PFSK-1 (cell line): ENCODE data around the gene RGS6.

Experiments
- FOXP2 ChIP-seq: optimal IDR thresholded peaks from 2 replicates; pipeline ENCODE3; 2011; ENCODE audit warnings: borderline replicate concordance, control low read depth, inconsistent platforms; ENCODE audit not compliant: insufficient read depth; ENCODE audit errors: extremely low read length, extremely low read depth
- POLR2AphosphoS5 ChIP-seq: IDR thresholded peaks from 2 replicates; pipeline ENCODE4 v1.6.1; 2012; ENCODE audit warnings: low read depth, mild to moderate bottlenecking, control low read depth, low read length, moderate library complexity
- REST ChIP-seq, 2 experiments: IDR thresholded peaks; 2 replicates each; pipeline versions ENCODE4 v1.6.1 to v1.8.0; 2011 to 2012; ENCODE audit warnings: low read depth in 2 of 2, low read length in 2 of 2, control low read depth in 1 of 2, inconsistent platforms in 1 of 2, mild to moderate bottlenecking in 1 of 2, moderate library complexity in 1 of 2; ENCODE audit not compliant: insufficient read depth in 1 of 2
- SIN3A ChIP-seq: IDR thresholded peaks from 2 replicates; pipeline ENCODE4 v1.6.1; 2012; ENCODE audit warnings: mild to moderate bottlenecking, low read length, moderate library complexity, borderline replicate concordance; ENCODE audit not compliant: insufficient read depth
- TAF1 ChIP-seq: IDR thresholded peaks from 2 replicates; pipeline ENCODE4 v1.6.1; 2012; ENCODE audit warnings: low read length, control low read depth, borderline replicate concordance; ENCODE audit not compliant: insufficient read depth

The RGS6 gene

GRCh38 chr14:72512281-72512680 lies 580.1 kb downstream of the RGS6 start:
- TF ChIP-seq POLR2AphosphoS5 (no peak), FOXP2 (no peak), SIN3A (no peak), TAF1 (no peak), REST (IDR thresholded peaks at IDR 0.05; ENCODE audit: insufficient read depth in 1 of 2, low read depth in 2 of 2, low read length in 2 of 2) (no peak)

- TF ChIP-seq FOXP2 (no peak), REST (IDR thresholded peaks at IDR 0.05; ENCODE audit: insufficient read depth in 1 of 2, low read depth in 2 of 2, low read length in 2 of 2) (no peak), SIN3A (no peak), POLR2AphosphoS5 (no peak), TAF1 (no peak)
Observed at GRCh38 chr14:72512925-72513324, 580.7 kb downstream of the RGS6 start.

- TF ChIP-seq SIN3A = no peak
- no peak for TF ChIP-seq REST (IDR thresholded peaks at IDR 0.05; ENCODE audit: insufficient read depth in 1 of 2, low read depth in 2 of 2, low read length in 2 of 2)
- TF ChIP-seq POLR2AphosphoS5 = no peak
- no peak for TF ChIP-seq TAF1
- no peak for TF ChIP-seq FOXP2
Observed at GRCh38 chr14:72513346-72513745, 581.1 kb downstream of the RGS6 start.

- TF ChIP-seq POLR2AphosphoS5 = no peak
- TF ChIP-seq SIN3A = no peak
- TF ChIP-seq TAF1 = no peak
- TF ChIP-seq FOXP2 = no peak
- no peak for TF ChIP-seq REST (IDR thresholded peaks at IDR 0.05; ENCODE audit: insufficient read depth in 1 of 2, low read depth in 2 of 2, low read length in 2 of 2)
Observed at GRCh38 chr14:72513965-72514659, 581.9 kb downstream of the RGS6 start.

- TF ChIP-seq REST (IDR thresholded peaks at IDR 0.05; ENCODE audit: insufficient read depth in 1 of 2, low read depth in 2 of 2, low read length in 2 of 2) (no peak), SIN3A (no peak), FOXP2 (no peak), POLR2AphosphoS5 (no peak), TAF1 (no peak)
Observed at GRCh38 chr14:72514660-72515025, 582.4 kb downstream of the RGS6 start.
